Smooth muscle cell (in vitro differentiated cells): ENCODE results near the gene PDS5B. TPM values are rescaled to one million over a fixed set of nuclear protein-coding genes. Genes with fewer than 3 reads are reported as not detected.

Experiments used
- DNase-seq: peaks from one replicate; lab custom pipeline; 2025; ENCODE audit not compliant: unreplicated experiment; lab: John Stamatoyannopoulos, UW
- H2AFZ ChIP-seq: fragments of 200-600 bp; sonication (generic); 2 replicates; pipeline ENCODE4 v1.6.0; 2016; ENCODE audit warnings: antibody characterized with exemption, low read depth, mild to moderate bottlenecking
- H3F3A ChIP-seq: fragments of 200-600 bp; sonication (generic); 2 replicates; pipeline ENCODE4 v1.6.0; 2017; ENCODE audit warnings: antibody characterized with exemption, low read depth
- H3K27ac ChIP-seq: fragments of 200-600 bp; sonication (generic); 2 replicates; pipeline ENCODE4 v1.5.1; 2016; ENCODE audit warnings: low read depth, mild to moderate bottlenecking
- H3K27me3 ChIP-seq: fragments of 200-600 bp; sonication (generic); 2 replicates; pipeline ENCODE4 v1.6.1; 2016; ENCODE audit warnings: low read depth, mild to moderate bottlenecking
- H3K36me3 ChIP-seq: fragments of 200-600 bp; sonication (generic); 2 replicates; pipeline ENCODE4 v1.5.1; 2016; ENCODE audit warnings: low read depth
- H3K4me1 ChIP-seq: fragments of 200-600 bp; sonication (generic); 2 replicates; pipeline ENCODE4 v1.5.1; 2016; ENCODE audit warnings: low read depth
- H3K4me2 ChIP-seq: fragments of 200-600 bp; sonication (generic); 2 replicates; pipeline ENCODE4 v1.6.0; 2016; ENCODE audit warnings: mild to moderate bottlenecking
- H3K4me3 ChIP-seq: fragments of 200-600 bp; sonication (generic); 2 replicates; pipeline ENCODE4 v1.5.1; 2016; ENCODE audit warnings: mild to moderate bottlenecking
- H3K79me2 ChIP-seq: fragments of 200-600 bp; sonication (generic); 2 replicates; pipeline ENCODE4 v1.6.0; 2016; ENCODE audit warnings: low read depth, mild to moderate bottlenecking
- H3K9ac ChIP-seq: fragments of 200-600 bp; sonication (generic); 2 replicates; pipeline ENCODE4 v1.6.0; 2016; ENCODE audit warnings: low read depth
- H3K9me3 ChIP-seq: fragments of 200-600 bp; sonication (generic); replicated peaks from 2 replicates; pipeline ENCODE4 v1.5.1; 2016; ENCODE audit warnings: low read depth
- H4K20me1 ChIP-seq: fragments of 200-600 bp; sonication (generic); 2 replicates; pipeline ENCODE4 v1.6.0; 2016; ENCODE audit warnings: low read depth
- CTCF ChIP-seq: fragments of 200-600 bp; sonication (generic); IDR thresholded peaks from 2 replicates; pipeline ENCODE4 v1.5.1; 2017; ENCODE audit warnings: borderline replicate concordance, mild to moderate bottlenecking, antibody characterized with exemption; ENCODE audit not compliant: insufficient read depth, poor library complexity, severe bottlenecking
- WGBS: methylation state at CpG from one replicate; pipeline ENCODE4 v1.1.7; 2016; ENCODE audit warnings: low lambda C conversion rate; 5-methylcytosine and 5-hydroxymethylcytosine counted together
- polyA plus RNA-seq: library from polyadenylated mRNA; unstranded; fragments of >200 nt; fragmentation: Nextera tagmentation; extraction: Ambion mirVana; gene quantifications from 2 replicates; pipeline ENCODE4 v1.2.1, GENCODE V29; 2016
- total RNA-seq: library from RNA; depleted of rRNA; stranded (reverse); fragments of >200 nt; gene quantifications from 2 replicates; pipeline ENCODE4 v1.2.3, GENCODE V29; 2014

PDS5B gene
- total and polyA plus RNA-seq, 2 experiments from 2014 or later = 20.5 to 38.9 TPM

DNA sequence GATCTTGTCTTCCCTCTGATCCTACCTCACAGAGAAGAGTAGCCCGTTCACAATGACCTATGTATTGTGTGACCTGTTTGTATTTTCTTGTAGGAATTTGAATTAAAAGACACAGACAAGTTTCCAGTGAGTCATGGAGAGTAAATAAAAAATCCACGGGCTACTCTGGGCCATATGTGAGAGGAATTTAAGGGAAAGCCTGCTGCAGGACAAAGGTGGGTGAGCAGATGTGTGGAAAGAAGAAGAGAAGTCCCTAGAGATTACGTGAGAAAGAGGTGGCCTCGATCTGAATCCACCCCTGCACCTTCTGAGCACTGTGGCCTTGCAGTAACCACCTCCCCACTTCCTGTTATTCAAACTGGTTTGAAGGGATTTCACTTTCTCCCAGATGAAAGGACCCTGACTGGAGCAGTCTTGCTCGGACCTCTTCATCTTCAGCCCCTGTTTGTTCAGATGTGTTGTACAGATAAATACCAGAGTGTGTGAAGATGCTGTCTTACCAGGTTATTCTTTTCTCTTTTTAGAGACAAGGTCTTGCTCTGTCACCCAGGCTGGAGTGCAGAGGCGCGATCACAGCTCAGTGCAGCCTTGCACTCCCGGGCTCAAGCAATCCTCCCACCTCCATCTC lies 205.4 kb downstream of the PDS5B start:
- Histone ChIP-seq H3K9me3 (no peaks in the 10 kb centered on the region), H3K4me1 (no peaks in the 10 kb centered on the region), H3F3A (no peaks in the 10 kb centered on the region), H3K9ac (no peak overlapping the region), H3K79me2 (no peaks in the 10 kb centered on the region), H3K4me3 (no peak overlapping the region), H3K27ac (no peak overlapping the region), H4K20me1 (no peaks in the 10 kb centered on the region), H3K27me3 (no peaks in the 10 kb centered on the region), H3K4me2 (no peak overlapping the region), H2AFZ (no peak overlapping the region), H3K36me3 (no peaks in the 10 kb centered on the region)
- 85% methylated on average over 8 of the region's 8 CpGs for WGBS
- TF ChIP-seq CTCF = no peak
- no peak for DNase-seq

DNA sequence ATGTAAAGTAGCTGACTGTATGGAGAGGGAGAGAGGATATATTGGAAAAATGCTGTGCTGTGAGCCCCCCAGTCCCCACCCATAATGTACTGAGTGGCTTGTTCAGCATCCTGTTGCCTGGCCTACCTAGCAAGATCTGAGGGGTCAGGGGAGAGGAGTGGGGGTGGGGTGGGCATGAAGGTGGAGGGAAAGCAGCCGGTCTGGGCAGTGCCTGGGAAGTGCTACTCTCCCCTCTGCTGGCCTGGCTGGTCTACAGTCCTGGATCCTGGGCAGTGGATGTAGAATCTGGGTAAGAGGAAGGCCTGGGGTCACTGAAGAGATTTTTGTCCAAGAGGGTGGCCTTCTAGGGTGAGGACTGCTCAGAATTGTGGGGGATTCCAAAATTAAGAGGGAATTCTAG lies 210.5 kb downstream of the PDS5B start:
- Histone ChIP-seq H2AFZ (no peak overlapping the region), H4K20me1 (no peaks in the 10 kb centered on the region), H3K79me2 (no peaks in the 10 kb centered on the region), H3K4me1 (no peaks in the 10 kb centered on the region), H3K9ac (no peak overlapping the region), H3K4me3 (no peak overlapping the region), H3K4me2 (no peak overlapping the region), H3K27ac (no peak overlapping the region), H3F3A (no peaks in the 10 kb centered on the region), H3K27me3 (no peaks in the 10 kb centered on the region), H3K9me3 (no peaks in the 10 kb centered on the region), H3K36me3 (no peaks in the 10 kb centered on the region)
- 100% methylated on average over 1 of the region's 1 CpG for WGBS
- DNase-seq = no peak
- no peak for TF ChIP-seq CTCF

- no peaks in the 10 kb centered on the region for H3K36me3 ChIP-seq
- H3K27ac ChIP-seq = peak overlapping the region; percentile 24
- H3F3A ChIP-seq = no peaks in the 10 kb centered on the region
- WGBS = 85% methylated on average over 3 of the region's 3 CpGs
- H2AFZ ChIP-seq = no peak overlapping the region
- no peak overlapping the region for H3K4me3 ChIP-seq
- no peaks in the 10 kb centered on the region for H3K27me3 ChIP-seq
- H3K4me1 ChIP-seq = no peaks in the 10 kb centered on the region
- H3K4me2 ChIP-seq = no peak overlapping the region
- H4K20me1 ChIP-seq = no peaks in the 10 kb centered on the region
- no peak for DNase-seq
- TF ChIP-seq CTCF = no peak
- no peaks in the 10 kb centered on the region for H3K79me2 ChIP-seq
- no peak overlapping the region for H3K9ac ChIP-seq
- H3K9me3 ChIP-seq = no peaks in the 10 kb centered on the region
These were observed 215.9 kb downstream of the PDS5B start for GRCh38 chr13:32802159-32802558.

DNA sequence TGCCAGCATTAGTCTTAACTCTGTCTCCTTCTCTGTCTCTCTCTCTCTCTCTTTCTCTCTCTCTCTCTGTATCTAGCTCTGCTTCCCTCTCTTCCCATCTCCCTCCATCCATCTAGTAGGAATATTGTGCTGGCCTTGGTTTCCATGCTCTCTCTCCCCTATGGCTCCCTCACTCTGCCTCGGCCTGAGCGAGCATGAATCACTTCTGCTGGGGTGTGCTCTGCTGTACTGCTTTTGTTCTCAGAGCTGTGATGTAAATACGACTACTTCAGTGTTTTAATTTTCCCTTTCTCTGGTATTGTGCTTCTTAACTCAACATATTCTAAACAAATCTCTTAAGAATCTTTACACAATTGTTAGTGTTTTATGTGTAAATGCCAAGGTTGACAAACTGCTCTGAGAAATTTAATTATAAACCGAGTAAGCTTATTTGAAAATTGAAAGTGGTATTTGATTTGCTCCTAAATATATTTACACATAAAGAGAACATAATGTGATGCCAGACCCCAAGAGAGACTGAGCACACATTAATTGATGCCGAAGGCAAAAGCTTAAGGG lies 218.5 kb downstream of the PDS5B start:
- no peak overlapping the region for H3K4me3 ChIP-seq
- peak overlapping the region; percentile 16 for H2AFZ ChIP-seq
- H3F3A ChIP-seq = no peaks in the 10 kb centered on the region
- no peak overlapping the region for H3K27ac ChIP-seq
- no peak overlapping the region for H3K4me2 ChIP-seq
- no peaks in the 10 kb centered on the region for H3K9me3 ChIP-seq
- no peak for DNase-seq
- no peak overlapping the region for H3K9ac ChIP-seq
- H3K4me1 ChIP-seq = no peaks in the 10 kb centered on the region
- 65% methylated on average over 5 of the region's 5 CpGs for WGBS
- no peaks in the 10 kb centered on the region for H3K36me3 ChIP-seq
- no peaks in the 10 kb centered on the region for H3K27me3 ChIP-seq
- H3K79me2 ChIP-seq = no peaks in the 10 kb centered on the region
- H4K20me1 ChIP-seq = no peaks in the 10 kb centered on the region
- no peak for TF ChIP-seq CTCF
